Nephron (organoid): ENCODE data around the gene ARFRP1.
A peak's percentile ranks its signal among the peaks of the same experiment; 100 is the strongest.

Source experiments
- H3K27ac Mint-ChIP-seq, 3 experiments: 2 replicates each; pipeline ENCODE4 v1.8.0; 2020; ENCODE audit warnings: mixed read lengths in 3 of 3, mild to moderate bottlenecking in 2 of 3, moderate library complexity in 1 of 3
- H3K27me3 Mint-ChIP-seq: 2 replicates; pipeline ENCODE4 v1.8.0; 2021; ENCODE audit warnings: low read depth, mild to moderate bottlenecking, moderate library complexity, mixed read lengths
- H3K36me3 Mint-ChIP-seq: 2 replicates; pipeline ENCODE4 v1.8.0; 2020; ENCODE audit warnings: low read depth, mixed read lengths
- H3K4me1 Mint-ChIP-seq: 2 replicates; pipeline ENCODE4 v1.8.0; 2020; ENCODE audit warnings: mixed read lengths
- H3K4me3 Mint-ChIP-seq, 3 experiments: 2 replicates each; pipeline ENCODE4 v1.8.0; 2020; ENCODE audit warnings: mild to moderate bottlenecking in 3 of 3, mixed read lengths in 3 of 3, moderate library complexity in 2 of 3
- H3K9me3 Mint-ChIP-seq: 2 replicates; pipeline ENCODE4 v1.8.0; 2020; ENCODE audit warnings: mixed read lengths
- TF ChIP-seq, protein P1 (sequence below), 3 experiments: fragments of 200-600 bp; sonication (generic); IDR thresholded peaks; one replicate each; pipeline ENCODE4 v1.5.0; 2021; ENCODE audit warnings: antibody characterized with exemption in 3 of 3; ENCODE audit not compliant: unreplicated experiment in 3 of 3

ARFRP1 gene

DNA sequence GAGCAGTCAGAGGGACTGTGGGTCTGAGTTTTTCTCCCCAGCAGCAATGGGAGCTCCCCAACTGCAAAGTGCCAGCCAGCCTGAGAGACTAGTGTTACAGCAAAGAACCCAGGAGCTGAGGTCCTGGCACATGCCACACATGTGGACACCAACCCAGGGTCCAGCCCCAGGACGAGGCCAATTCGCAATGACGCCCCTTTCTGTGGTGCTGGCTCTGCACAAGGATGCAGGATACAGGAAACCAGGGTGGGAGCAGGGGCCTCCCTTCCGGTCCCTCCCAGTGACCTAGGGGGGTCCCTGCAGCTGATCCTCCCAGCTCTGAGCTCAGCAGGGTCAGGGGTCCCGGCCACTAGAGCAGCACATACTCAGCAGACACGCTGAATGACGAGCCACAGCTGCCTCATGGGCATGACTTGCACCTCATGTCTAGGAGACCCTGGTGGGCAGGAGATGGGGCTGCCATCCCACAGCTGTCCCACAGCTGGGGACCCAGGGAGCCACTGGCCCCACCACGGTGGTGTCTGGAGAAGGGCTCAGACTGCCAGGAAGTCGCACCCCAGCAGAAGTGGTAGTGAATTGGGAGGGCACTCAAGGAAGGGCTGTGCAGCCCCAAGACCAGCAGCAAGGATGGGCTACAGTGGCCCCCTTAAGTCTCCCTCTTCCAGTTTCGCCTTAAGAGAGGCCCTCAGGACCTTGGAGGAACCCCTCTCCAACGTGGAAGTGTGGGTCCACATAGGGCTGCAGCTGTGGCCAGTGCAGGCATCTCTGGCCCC, 3.6 kb downstream of the ARFRP1 start:
- TF ChIP-seq, protein P1, sequence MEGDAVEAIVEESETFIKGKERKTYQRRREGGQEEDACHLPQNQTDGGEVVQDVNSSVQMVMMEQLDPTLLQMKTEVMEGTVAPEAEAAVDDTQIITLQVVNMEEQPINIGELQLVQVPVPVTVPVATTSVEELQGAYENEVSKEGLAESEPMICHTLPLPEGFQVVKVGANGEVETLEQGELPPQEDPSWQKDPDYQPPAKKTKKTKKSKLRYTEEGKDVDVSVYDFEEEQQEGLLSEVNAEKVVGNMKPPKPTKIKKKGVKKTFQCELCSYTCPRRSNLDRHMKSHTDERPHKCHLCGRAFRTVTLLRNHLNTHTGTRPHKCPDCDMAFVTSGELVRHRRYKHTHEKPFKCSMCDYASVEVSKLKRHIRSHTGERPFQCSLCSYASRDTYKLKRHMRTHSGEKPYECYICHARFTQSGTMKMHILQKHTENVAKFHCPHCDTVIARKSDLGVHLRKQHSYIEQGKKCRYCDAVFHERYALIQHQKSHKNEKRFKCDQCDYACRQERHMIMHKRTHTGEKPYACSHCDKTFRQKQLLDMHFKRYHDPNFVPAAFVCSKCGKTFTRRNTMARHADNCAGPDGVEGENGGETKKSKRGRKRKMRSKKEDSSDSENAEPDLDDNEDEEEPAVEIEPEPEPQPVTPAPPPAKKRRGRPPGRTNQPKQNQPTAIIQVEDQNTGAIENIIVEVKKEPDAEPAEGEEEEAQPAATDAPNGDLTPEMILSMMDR (IDR thresholded peaks at IDR 0.05; ENCODE audit: unreplicated experiment in 3 of 3) = no peak
- Mint-ChIP-seq H3K4me1 (peaks cover 10% of the 10 kb centered on the region), H3K4me3 (peak overlapping the region in 2 of 3 experiments; percentile 47 to 55), H3K36me3 (peaks cover 20% of the 10 kb centered on the region), H3K27ac (no peak overlapping the region), H3K27me3 (no peaks in the 10 kb centered on the region), H3K9me3 (no peaks in the 10 kb centered on the region)

DNA sequence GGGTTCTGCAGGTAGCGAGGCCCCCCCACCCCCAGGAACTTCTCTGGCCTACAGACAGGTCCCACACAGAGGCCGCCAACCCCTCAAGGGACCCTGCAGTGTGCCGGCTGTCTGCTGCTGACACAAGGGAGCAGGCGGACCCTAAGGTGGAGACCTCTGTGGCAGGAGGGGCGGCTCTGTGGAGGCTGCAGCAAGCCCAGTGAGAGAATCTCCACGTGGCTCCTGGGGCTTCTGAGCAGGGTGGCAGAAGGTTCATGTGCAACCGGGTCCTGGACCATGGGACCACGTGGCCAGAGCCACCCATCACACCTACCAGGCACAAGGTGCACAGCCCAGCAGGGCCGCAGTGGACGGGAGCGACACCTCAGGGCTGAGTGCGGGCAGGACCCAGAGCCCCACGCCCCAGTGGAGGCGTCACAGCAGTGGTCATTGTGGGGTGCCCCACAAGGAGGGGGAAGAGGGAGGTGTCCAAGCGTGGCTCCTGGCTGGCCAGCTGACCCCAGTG, 4.3 kb downstream of the ARFRP1 start:
- Mint-ChIP-seq H3K4me1 (peaks cover 7% of the 10 kb centered on the region), H3K27ac (no peak overlapping the region), H3K36me3 (peaks cover 16% of the 10 kb centered on the region), H3K9me3 (no peaks in the 10 kb centered on the region), H3K27me3 (no peaks in the 10 kb centered on the region), H3K4me3 (no peak overlapping the region)
- TF ChIP-seq, protein P1 (IDR thresholded peaks at IDR 0.05; ENCODE audit: unreplicated experiment in 3 of 3) = no peak

DNA sequence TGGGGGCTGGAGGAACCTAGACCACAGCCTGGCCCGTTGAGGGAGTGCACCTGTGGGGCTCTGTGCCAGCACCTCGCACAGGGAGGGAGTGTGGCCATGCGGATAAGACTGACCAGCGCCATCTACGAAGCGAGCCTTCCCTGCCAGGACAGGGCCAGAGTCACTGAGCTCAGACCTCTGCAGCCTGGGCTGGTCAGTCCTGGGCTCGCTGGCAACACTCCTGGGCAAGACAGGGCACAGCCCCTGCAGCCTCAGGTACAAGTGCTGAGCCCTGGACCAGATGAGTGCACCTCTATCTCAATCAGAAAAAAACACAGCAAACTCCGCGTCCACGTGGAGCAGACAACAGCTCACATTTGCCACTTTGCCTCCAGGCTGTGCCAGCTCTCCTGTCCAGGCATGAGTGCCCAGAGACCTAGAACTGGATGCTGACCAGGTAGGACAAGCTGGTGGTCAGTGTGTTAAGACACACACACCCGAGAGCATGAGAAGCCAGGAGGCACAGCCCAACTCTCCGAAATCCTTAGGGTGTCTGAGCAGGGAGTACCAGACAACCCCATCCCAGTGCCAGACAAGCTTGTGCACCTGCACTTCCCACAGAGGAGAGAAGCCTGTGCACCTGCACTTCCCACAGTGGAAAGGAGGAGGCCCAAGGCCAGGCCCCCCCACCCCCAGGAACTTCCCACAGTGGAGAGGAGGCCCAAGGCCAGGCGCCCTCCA, 4.9 kb downstream of the ARFRP1 start:
- Mint-ChIP-seq H3K27ac (no peak overlapping the region), H3K9me3 (no peaks in the 10 kb centered on the region), H3K36me3 (peaks cover 16% of the 10 kb centered on the region), H3K27me3 (no peaks in the 10 kb centered on the region), H3K4me3 (no peak overlapping the region), H3K4me1 (peaks cover 6% of the 10 kb centered on the region)
- TF ChIP-seq, protein P1 (IDR thresholded peaks at IDR 0.05; ENCODE audit: unreplicated experiment in 3 of 3) = no peak

GRCh38 chr20:63702036-63702665, 5.6 kb downstream of the ARFRP1 start:
- Mint-ChIP-seq H3K4me1 (peaks cover 6% of the 10 kb centered on the region), H3K4me3 (no peak overlapping the region), H3K27ac (no peak overlapping the region), H3K9me3 (no peaks in the 10 kb centered on the region), H3K27me3 (peaks cover 2% of the 10 kb centered on the region), H3K36me3 (peaks cover 16% of the 10 kb centered on the region)
- TF ChIP-seq, protein P1 (IDR thresholded peaks at IDR 0.05; ENCODE audit: unreplicated experiment in 3 of 3) = no peak

DNA sequence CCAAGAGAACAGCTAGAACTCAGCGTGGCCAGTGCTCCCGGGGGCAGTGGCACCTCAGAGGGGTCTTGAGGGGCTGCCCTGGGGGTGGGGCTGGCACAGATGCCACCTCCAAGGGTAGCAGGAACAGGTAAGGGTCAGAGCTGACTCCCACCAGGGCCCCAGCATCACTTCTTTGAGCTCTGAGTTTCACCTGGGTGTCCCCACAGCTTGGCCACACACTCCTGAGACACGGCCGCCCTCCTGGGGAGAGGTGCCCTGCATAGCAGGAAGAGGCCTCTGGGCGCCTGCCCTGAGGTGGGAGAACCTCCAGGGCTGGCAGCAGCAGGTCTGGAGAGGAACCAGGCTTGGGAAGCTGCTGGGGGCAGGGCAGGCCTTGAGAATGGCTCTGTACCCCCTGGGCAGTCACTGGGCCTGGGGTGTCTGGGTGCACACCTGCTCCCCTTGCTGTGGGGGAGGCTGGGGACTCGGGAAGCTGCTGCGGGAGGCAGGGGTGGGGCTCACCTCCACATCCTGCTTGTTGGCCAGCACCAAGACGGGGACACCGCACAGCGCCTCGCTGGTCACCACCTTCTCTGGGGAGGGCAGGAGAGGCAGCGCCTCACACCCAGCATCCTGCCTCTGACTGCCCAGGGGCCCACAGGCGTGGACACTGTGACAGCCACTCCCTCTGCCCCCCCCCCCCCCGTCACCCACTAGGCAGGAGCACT, 6.3 kb downstream of the ARFRP1 start:
- Mint-ChIP-seq H3K36me3 (peaks cover 11% of the 10 kb centered on the region), H3K4me3 (no peak overlapping the region), H3K9me3 (no peaks in the 10 kb centered on the region), H3K4me1 (peaks cover under 1% of the 10 kb centered on the region), H3K27me3 (peaks cover 3% of the 10 kb centered on the region), H3K27ac (no peak overlapping the region)
- TF ChIP-seq, protein P1 (IDR thresholded peaks at IDR 0.05; ENCODE audit: unreplicated experiment in 3 of 3) = no peak
